CD4-positive, alpha-beta memory T cell (primary cell): ENCODE data around the gene NHEJ1. TPM values are rescaled to one million over a fixed set of nuclear protein-coding genes. Genes with fewer than 3 reads are reported as not detected.
A peak's percentile ranks its signal among the peaks of the same experiment; 100 is the strongest.

ENCODE experiments used
- CTCF ChIA-PET: fragments of 350-600 bp; sonication (Branson Sonifier 250); formaldehyde crosslinking; loops from one replicate; lab custom pipeline; 2021; ENCODE audit warnings: inconsistent platforms; ENCODE audit not compliant: partially characterized antibody; lab: Charles Lee
- POLR2A ChIA-PET: fragments of 350-600 bp; sonication (Branson Sonifier 250); formaldehyde crosslinking; loops from one replicate; lab custom pipeline; 2021; ENCODE audit not compliant: partially characterized antibody; lab: Charles Lee
- DNase-seq, 5 donors: peaks; one replicate each; pipeline versions ENCODE4 v3.0.0 to v3.0.0-alpha.2; 2020 to 2022; ENCODE audit warnings: mixed read lengths in 1 of 5
- H3K27ac ChIP-seq: one replicate; pipeline ENCODE4 v1.7.0; 2013; ENCODE audit warnings: low read depth, low read length
- H3K27me3 ChIP-seq: 2 replicates; pipeline ENCODE4 v1.7.0; 2013; ENCODE audit warnings: mild to moderate bottlenecking, low read length, moderate library complexity; ENCODE audit not compliant: insufficient read depth
- H3K36me3 ChIP-seq: 2 replicates; pipeline ENCODE4 v1.7.0; 2013; ENCODE audit warnings: mild to moderate bottlenecking, low read length, moderate library complexity; ENCODE audit not compliant: insufficient read depth
- H3K4me1 ChIP-seq: 2 replicates; pipeline ENCODE4 v1.7.0; 2013; ENCODE audit warnings: mild to moderate bottlenecking, low read length, moderate library complexity; ENCODE audit not compliant: insufficient read depth
- H3K4me3 ChIP-seq, 2 donors: one replicate each; pipeline ENCODE4 v1.7.0; 2013; ENCODE audit warnings: low read length in 2 of 2, mild to moderate bottlenecking in 1 of 2
- H3K9me3 ChIP-seq, 2 donors: one replicate each; pipeline ENCODE4 v1.7.0; 2013; ENCODE audit warnings: low read length in 2 of 2, control low read depth in 1 of 2; ENCODE audit not compliant: control insufficient read depth in 1 of 2
- H3K27ac Mint-ChIP-seq, 7 donors: one replicate each; pipeline ENCODE4 v1.8.0; 2020 to 2021; ENCODE audit warnings: mixed read lengths in 7 of 7, mild to moderate bottlenecking in 6 of 7, inconsistent platforms in 3 of 7, moderate library complexity in 3 of 7
- H3K27me3 Mint-ChIP-seq, 2 donors: one replicate each; pipeline ENCODE4 v1.8.0; 2020 to 2021; ENCODE audit warnings: mixed read lengths in 2 of 2
- H3K36me3 Mint-ChIP-seq, 2 donors: one replicate each; pipeline ENCODE4 v1.8.0; 2020 to 2021; ENCODE audit warnings: mixed read lengths in 2 of 2, inconsistent platforms in 1 of 2, mild to moderate bottlenecking in 1 of 2
- H3K4me1 Mint-ChIP-seq, 4 donors: one replicate each; pipeline ENCODE4 v1.8.0; 2020 to 2021; ENCODE audit warnings: mixed read lengths in 4 of 4, mild to moderate bottlenecking in 1 of 4
- H3K4me3 Mint-ChIP-seq, 8 donors: one replicate each; pipeline ENCODE4 v1.8.0; 2020 to 2021; ENCODE audit warnings: mixed read lengths in 8 of 8, mild to moderate bottlenecking in 7 of 8, moderate library complexity in 6 of 8, inconsistent platforms in 3 of 8
- H3K9me3 Mint-ChIP-seq, 8 donors: one replicate each; pipeline ENCODE4 v1.8.0; 2020 to 2021; ENCODE audit warnings: mixed read lengths in 8 of 8, mild to moderate bottlenecking in 5 of 8, inconsistent platforms in 3 of 8, moderate library complexity in 1 of 8
- intact Hi-C: fragments of 100-400 bp; cut with micrococcal nuclease; formaldehyde crosslinking; loops from one replicate; pipeline ENCODE4 v1.15.1; 2023
- polyA plus RNA-seq, 2 donors: library from polyadenylated mRNA; unstranded; fragments of 300-500 nt; fragmentation: Illumina TruSeq; gene quantifications; one replicate each; pipeline ENCODE4 v1.2.3, GENCODE V29; 2021
- total RNA-seq, 2 experiments: library from RNA; stranded (reverse); gene quantifications; one replicate each; pipeline ENCODE4 v1.2.3, GENCODE V29; 2021

NHEJ1 gene
- total and polyA plus RNA-seq, 4 experiments from 2014 or later: 14.1 to 27.5 (median 20.5) TPM

GRCh38 chr2:219177552-219178376 lies 17.1 kb upstream of the NHEJ1 start, which contains the start of gene RETREG2:
TSS of gene RETREG2 (plus strand) at chr2:219178275. CDS start at chr2:219178353, 78 bp downstream.
- ChIA-PET CTCF (interaction anchor here (3.2 to 9.8 kb wide), 4 partner anchors 21 to 117 kb away, joined by 18 to 253 read pairs (median 60); partner anchors contain the start of genes ABCB6, NHEJ1, TUBA4A and TUBA4B), POLR2A (interaction anchor here (0.5 to 9.5 kb wide), 14 partner anchors 15 to 778 kb away, joined by 3 to 424 read pairs (median 22); partner anchors contain the start of genes ABCB6, ANKZF1, ATG9A and CTDSP1)
- peaks cover 29 to 67% of the 10 kb centered on the region in 2 donors for H3K36me3 Mint-ChIP-seq
- Histone ChIP-seq H3K9me3 (no peaks in the 10 kb centered on the region), H3K4me1 (peaks cover 66% of the 10 kb centered on the region), H3K36me3 (peaks cover 55% of the 10 kb centered on the region), H3K27ac (peak within 1 kb of the TSS; percentile 91), H3K4me3 (peak within 1 kb of the TSS; percentile 81 to 96), H3K27me3 (no peaks in the 10 kb centered on the region)
- peaks cover 34 to 79% (median 62%) of the 10 kb centered on the region in 4 donors for H3K4me1 Mint-ChIP-seq
- intact Hi-C loops: loop anchor here (1.0 to 5.0 kb wide), 11 partner anchors 17 to 780 kb away; partner anchors contain the start of genes ANKZF1, ATG9A, CTDSP1 and DNAJB2
- H3K27ac Mint-ChIP-seq: peak within 1 kb of the TSS; percentile 96 to 99 (median 98)
- H3K4me3 Mint-ChIP-seq: peak within 1 kb of the TSS; percentile 91 to 98 (median 95)
- peak; percentile 88 to 91 (median 88) for DNase-seq
- H3K27me3 Mint-ChIP-seq: no peaks in the 10 kb centered on the region
- no peaks in the 10 kb centered on the region for H3K9me3 Mint-ChIP-seq

DNA sequence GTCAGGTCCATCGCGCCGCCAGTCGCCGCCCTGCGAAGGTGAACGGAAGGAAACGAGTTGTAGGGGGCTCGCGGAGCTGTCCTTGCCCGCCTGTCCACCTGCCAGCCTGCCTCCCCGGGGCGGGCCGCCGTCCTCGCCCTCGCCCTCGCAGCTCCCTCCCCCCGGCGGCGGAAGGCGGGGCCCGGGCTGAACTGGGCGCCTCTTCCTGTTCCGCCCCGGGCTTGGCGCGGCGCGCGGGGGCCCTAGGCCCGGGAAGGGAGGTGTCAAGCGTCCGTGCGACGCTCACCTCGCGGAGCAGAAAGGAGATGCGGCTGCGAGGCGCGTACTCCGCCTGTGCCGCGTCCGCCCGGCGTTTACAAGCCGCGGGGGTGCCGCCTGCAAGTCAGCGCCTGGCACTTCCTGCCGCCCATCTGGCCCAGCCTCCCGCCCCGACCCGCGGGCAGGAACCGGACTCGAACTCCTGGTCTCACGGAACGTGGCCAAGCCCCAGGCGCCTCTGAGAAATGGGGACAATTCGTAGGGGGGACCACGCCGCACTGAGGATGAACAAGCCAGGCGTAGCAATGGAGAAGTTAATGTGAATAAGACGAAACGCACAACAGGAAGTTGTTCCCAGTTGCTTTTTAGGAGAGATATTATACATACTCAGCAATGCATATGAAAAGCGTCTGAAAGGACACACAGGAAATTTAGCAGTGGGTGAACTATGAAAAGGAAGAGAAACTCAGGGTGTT lies 16.4 kb upstream of the NHEJ1 start, which contains the start of gene CNPPD1:
TSS of gene CNPPD1 (minus strand) at position 108 of the 734 bp plus-strand sequence. CDS start at position 11, 97 bp downstream.
- Mint-ChIP-seq H3K4me3 (peak within 1 kb of the TSS; percentile 91 to 98 (median 93)), H3K27me3 (no peaks in the 10 kb centered on the region), H3K36me3 (peaks cover 28 to 73% of the 10 kb centered on the region in 2 donors), H3K4me1 (peaks cover 33 to 79% (median 60%) of the 10 kb centered on the region in 4 donors), H3K9me3 (no peaks in the 10 kb centered on the region), H3K27ac (peak within 1 kb of the TSS; percentile 96 to 99 (median 98))
- peaks cover 55% of the 10 kb centered on the region for H3K36me3 ChIP-seq
- ChIA-PET CTCF (interaction anchor here (1.4 to 9.8 kb wide), 7 partner anchors 12 to 117 kb away, joined by 3 to 253 read pairs (median 30); partner anchors contain the start of genes ABCB6, DNAJB2, NHEJ1 and TUBA4A), POLR2A (interaction anchor here (0.6 to 9.5 kb wide), 33 partner anchors 8 to 906 kb away, joined by 3 to 424 read pairs (median 4); partner anchors contain the start of genes ABCB6, ANKZF1, ATG9A and BCS1L)
- no peaks in the 10 kb centered on the region for H3K9me3 ChIP-seq
- intact Hi-C loops: loop anchor here (1.0 to 5.0 kb wide), 9 partner anchors 17 to 780 kb away; partner anchors contain the start of genes ANKZF1, ATG9A, CTDSP1 and NHEJ1
- peak within 1 kb of the TSS; percentile 91 for H3K27ac ChIP-seq
- peak within 1 kb of the TSS; percentile 77 to 96 for H3K4me3 ChIP-seq
- peaks cover 58% of the 10 kb centered on the region for H3K4me1 ChIP-seq
- peak; percentile 87 to 90 (median 89) for DNase-seq
- H3K27me3 ChIP-seq: no peaks in the 10 kb centered on the region

GRCh38 chr2:219175928-219176817 lies 15.6 kb upstream of the NHEJ1 start:
- peak overlapping the region; percentile 77 to 96 for H3K4me3 ChIP-seq
- peaks cover 54% of the 10 kb centered on the region for H3K36me3 ChIP-seq
- H3K27ac Mint-ChIP-seq: peak overlapping the region; percentile 78 to 99 (median 92)
- no peaks in the 10 kb centered on the region for H3K9me3 Mint-ChIP-seq
- peak overlapping the region; percentile 91 for H3K27ac ChIP-seq
- no peaks in the 10 kb centered on the region for H3K27me3 Mint-ChIP-seq
- no peaks in the 10 kb centered on the region for H3K27me3 ChIP-seq
- ChIA-PET POLR2A (interaction anchor here (0.6 to 9.5 kb wide), 32 partner anchors 9 to 906 kb away, joined by 3 to 424 read pairs (median 4); partner anchors contain the start of genes ABCB6, ANKZF1, ATG9A and BCS1L), CTCF (interaction anchor here (0.8 to 9.8 kb wide), 12 partner anchors 11 to 196 kb away, joined by 3 to 253 read pairs (median 13); partner anchors contain the start of genes ABCB6, DNAJB2, NHEJ1 and TUBA4A)
- H3K9me3 ChIP-seq: no peaks in the 10 kb centered on the region
- intact Hi-C loops: loop anchor here (2.0 to 5.0 kb wide), 3 partner anchors 119 to 779 kb away; partner anchors contain the start of gene CTDSP1
- peak overlapping the region; percentile 84 to 98 (median 90) for H3K4me3 Mint-ChIP-seq
- peaks cover 52% of the 10 kb centered on the region for H3K4me1 ChIP-seq
- peaks cover 31 to 79% (median 56%) of the 10 kb centered on the region in 4 donors for H3K4me1 Mint-ChIP-seq
- H3K36me3 Mint-ChIP-seq: peaks cover 20 to 72% of the 10 kb centered on the region in 2 donors
- peak in 4 of 5 donors; percentile 15 to 53 (median 16) for DNase-seq

GRCh38 chr2:219175486-219175885 lies 14.9 kb upstream of the NHEJ1 start:
- Mint-ChIP-seq H3K27ac (peak overlapping the region; percentile 68 to 96 (median 92)), H3K36me3 (peaks cover 19 to 67% of the 10 kb centered on the region in 2 donors), H3K4me1 (peaks cover 29 to 76% (median 53%) of the 10 kb centered on the region in 4 donors), H3K27me3 (no peaks in the 10 kb centered on the region), H3K9me3 (no peaks in the 10 kb centered on the region), H3K4me3 (peak overlapping the region; percentile 84 to 98 (median 90))
- Histone ChIP-seq H3K4me1 (peaks cover 51% of the 10 kb centered on the region), H3K36me3 (peaks cover 47% of the 10 kb centered on the region), H3K4me3 (peak overlapping the region; percentile 77 to 96), H3K27ac (peak overlapping the region; percentile 91), H3K27me3 (no peaks in the 10 kb centered on the region), H3K9me3 (no peaks in the 10 kb centered on the region)
- POLR2A ChIA-PET: interaction anchor here (1.2 to 9.5 kb wide), 11 partner anchors 14 to 516 kb away, joined by 3 to 424 read pairs (median 64); partner anchors contain the start of genes ABCB6, ANKZF1, ATG9A and BCS1L
- DNase-seq: no peak
- CTCF ChIA-PET: interaction anchor here (0.8 to 9.8 kb wide), 11 partner anchors 11 to 195 kb away, joined by 3 to 253 read pairs (median 18); partner anchors contain the start of genes ABCB6, DNAJB2, NHEJ1 and TUBA4A
- intact Hi-C loops: loop anchor here (5.0 kb wide), 2 partner anchors 278 to 778 kb away; partner anchors contain the start of gene CTDSP1

DNA sequence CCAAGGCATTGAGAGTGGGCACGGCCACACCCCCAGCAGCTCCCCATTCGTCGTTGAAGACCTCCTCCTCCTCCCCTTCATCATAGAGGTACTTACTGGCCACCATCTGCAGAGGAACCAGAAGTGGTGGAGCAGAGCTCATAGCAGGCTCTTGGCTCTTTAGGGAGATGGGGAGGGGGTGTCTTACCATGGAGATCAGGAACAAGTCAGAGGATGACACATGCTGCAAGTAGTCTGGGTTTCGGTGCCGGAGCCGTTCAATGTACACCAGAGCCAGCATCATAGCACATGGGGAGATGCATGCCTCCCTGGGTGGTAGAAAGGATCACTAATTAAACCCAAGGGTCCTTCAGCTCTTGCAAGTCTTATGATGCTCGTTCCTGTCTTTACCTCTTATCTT lies 14.2 kb upstream of the NHEJ1 start:
- H3K4me3 Mint-ChIP-seq: peak overlapping the region; percentile 18 to 90 (median 36)
- H3K27me3 ChIP-seq: no peaks in the 10 kb centered on the region
- CTCF ChIA-PET: interaction anchor here (1.6 to 9.8 kb wide), 8 partner anchors 10 to 124 kb away, joined by 6 to 253 read pairs (median 36); partner anchors contain the start of genes ABCB6, DNAJB2, NHEJ1 and TUBA4A
- peaks cover 44% of the 10 kb centered on the region for H3K4me1 ChIP-seq
- peaks cover 29 to 70% (median 48%) of the 10 kb centered on the region in 4 donors for H3K4me1 Mint-ChIP-seq
- H3K36me3 ChIP-seq: peaks cover 40% of the 10 kb centered on the region
- no peaks in the 10 kb centered on the region for H3K9me3 ChIP-seq
- peak overlapping the region; percentile 17 for H3K27ac ChIP-seq
- H3K9me3 Mint-ChIP-seq: no peaks in the 10 kb centered on the region
- no peaks in the 10 kb centered on the region for H3K27me3 Mint-ChIP-seq
- H3K4me3 ChIP-seq: no peak overlapping the region
- peak overlapping the region in 5 of 7 donors; percentile 17 to 96 (median 39) for H3K27ac Mint-ChIP-seq
- no peak for DNase-seq
- H3K36me3 Mint-ChIP-seq: peaks cover 19 to 64% of the 10 kb centered on the region in 2 donors
- POLR2A ChIA-PET: interaction anchor here (1.2 to 9.5 kb wide), 7 partner anchors 13 to 212 kb away, joined by 3 to 424 read pairs (median 90); partner anchors contain the start of genes ABCB6, DNAJB2, GLB1L and NHEJ1
- intact Hi-C loops: loop anchor here (5.0 kb wide), 2 partner anchors 278 to 778 kb away; partner anchors contain the start of gene CTDSP1
